HG02973 (cell line): ENCODE measurements around the gene MINDY1.
A peak's percentile ranks its signal among the peaks of the same experiment; 100 is the strongest.

Experiments used
- ATAC-seq: cut with Tn5 transposase; IDR thresholded peaks from one replicate; pipeline ENCODE4 v1.9.1; 2021; ENCODE audit warnings: moderate library complexity; ENCODE audit not compliant: unreplicated experiment

The MINDY1 gene

DNA sequence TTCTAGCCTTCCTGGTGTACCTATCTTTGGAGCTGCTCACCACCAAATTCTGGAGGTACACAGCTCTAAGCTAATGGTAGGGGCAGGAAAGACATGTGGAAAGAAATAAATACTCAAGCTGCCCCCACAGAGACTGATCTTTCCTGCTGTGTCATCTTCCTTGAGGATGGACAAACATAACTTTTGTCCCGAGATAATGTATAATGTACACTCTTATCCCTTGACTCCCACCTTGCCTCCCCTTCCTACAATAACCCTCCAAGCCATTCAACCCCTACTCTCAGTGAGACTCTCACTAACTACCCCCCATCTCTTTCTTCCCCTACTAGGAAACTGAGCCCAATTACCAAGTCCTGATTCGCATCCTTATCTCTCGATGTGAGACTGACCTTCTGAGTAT lies 12.5 kb downstream of the MINDY1 start:
- ATAC-seq, result no peak

DNA sequence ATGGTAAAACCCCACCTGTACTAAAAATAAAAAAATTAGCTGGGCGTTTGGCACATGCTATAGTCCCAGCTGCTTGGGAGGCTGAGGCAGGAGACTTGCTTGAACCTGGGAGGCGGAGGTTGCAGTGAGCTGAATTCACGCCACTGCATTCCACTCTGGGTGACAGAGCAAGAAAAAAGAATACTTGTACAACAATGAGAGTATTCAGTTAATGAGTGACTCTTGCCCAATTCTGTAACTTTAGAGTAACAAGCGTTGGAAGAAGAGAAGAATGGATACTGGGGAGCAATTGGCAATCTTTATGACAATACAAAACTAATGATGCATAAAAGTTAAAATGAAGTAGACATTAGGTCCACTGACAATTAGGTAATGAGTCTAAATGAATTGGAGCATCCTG lies 14.1 kb downstream of the MINDY1 start:
- no peak for ATAC-seq

DNA sequence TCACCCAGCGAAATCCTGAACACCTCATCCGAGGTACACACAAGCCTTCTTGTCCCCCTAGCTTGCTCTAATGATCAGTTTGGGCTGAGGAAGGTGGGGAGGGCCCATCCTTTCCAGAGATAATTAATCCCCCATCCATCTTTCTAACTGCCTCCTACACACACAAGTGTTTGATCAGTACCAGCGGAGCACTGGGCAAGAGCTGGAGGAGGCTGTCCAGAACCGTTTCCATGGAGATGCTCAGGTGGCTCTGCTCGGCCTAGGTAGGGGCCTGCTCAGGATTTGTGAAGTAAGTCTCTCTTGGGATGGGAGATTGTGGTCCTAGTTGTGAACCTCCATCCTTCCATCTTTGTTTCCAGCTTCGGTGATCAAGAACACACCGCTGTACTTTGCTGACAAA lies 18.8 kb downstream of the MINDY1 start:
- ATAC-seq, result no peak

DNA sequence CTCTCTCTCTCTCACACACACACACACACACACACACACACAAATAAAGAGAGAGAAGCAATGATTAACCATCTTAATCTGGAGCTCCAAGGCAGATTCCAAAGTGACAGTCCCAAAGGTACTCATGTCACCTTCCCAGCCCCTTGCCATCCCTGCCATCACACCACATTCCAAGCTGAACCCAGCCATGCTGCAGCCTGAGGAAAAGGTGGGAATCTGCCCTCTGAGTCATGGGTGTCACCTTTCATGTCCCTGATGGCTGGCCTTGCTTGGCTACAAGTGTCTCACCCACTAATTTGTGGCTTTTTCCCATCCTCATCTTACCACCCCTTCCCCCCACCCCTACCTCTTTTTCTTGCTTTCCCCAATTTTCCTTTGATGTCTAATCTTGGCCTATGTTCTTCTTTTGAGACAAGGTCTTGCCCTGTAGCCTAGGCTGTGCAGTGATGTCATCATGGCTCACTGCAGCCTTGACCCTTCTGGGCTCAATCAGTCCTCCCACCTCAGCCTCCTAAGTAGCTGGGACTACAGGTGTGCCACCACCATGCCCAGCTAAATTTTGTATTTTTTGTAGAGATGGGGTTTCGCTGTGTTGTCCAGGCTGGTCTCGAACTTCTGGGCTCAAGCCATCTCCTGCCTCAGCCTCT lies 21.4 kb downstream of the MINDY1 start:
- no peak for ATAC-seq

DNA sequence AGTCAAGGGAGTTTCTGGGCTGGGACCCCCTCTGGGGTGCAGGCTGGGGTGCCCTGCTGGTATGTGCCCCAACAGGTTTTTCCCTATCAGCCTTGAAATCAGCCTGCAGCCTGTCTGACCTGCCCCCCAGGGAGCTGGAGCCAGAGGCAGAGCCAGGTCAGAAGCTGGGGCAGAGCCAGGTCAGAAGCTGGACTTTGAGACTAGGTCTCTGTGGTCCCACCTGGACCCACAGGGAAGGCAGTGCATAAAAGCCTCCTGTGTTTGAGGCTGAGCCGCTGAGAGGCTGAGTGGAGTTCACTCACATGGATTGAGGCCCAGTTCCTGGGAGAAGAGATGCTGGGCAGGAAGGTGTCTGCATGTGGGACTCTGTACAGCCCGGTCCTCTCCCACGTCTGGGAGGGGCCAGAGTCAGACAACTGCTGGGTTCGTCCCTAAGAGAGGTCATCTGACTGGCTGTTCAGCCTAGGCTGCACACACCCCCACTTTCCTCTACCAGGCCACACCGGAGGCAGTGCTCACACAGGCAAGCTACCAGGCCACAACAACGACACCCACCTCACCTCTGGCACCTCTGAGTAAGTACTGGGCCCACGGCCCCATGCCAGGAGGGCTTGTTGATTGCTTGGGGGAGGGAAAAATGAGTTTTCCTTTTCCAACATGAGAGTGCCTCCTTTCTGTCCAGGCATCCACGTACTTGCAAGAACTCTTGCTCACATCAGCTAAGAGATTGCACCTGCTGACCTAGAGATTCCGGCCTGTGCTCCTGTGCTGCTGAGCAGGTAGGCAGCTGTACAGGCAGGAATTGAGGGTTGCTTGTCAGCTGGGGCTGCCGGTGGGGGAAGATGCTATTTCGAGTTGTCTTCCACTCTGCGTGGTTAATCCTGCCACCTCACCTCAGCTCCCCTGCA lies 24.6 kb downstream of the MINDY1 start, which contains the start of gene ANXA9:
Gene ANXA9, plus strand, starts transcription at position 488 of the 908 bp plus-strand sequence. CDS start 814 bp downstream, outside the sequence.
- ATAC-seq, result no peak

DNA sequence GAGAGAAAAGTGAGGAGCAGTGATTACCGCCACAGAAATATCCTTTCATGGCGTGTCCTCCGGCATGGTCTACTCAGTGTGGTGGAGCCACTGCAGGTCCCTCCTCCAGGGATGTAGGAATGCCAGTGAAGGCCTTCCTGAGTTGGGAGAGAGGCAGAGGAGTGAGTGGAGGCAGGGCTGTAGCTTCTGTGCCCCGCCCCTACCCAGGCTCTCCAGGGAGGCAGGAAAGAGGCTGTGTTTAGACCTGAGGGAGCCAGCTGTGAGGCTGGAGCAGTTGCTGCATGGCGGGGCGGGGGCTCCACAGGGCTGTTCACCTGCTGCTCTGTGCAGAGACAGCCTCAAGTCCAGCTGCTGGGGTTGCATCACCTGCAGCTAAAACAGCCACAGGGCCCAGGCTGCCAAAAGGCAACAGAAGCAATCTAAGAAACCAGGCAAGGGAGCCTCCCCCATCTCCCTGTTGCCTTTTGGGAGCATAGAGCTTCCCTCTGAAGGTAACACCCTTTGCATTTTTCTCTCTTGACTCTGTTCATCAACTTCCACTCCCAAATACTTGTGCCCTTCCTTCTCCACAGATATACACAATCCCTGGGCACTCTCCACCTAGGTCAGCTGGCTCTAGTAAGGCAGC lies 25.4 kb downstream of the MINDY1 start:
- ATAC-seq, result no peak

DNA sequence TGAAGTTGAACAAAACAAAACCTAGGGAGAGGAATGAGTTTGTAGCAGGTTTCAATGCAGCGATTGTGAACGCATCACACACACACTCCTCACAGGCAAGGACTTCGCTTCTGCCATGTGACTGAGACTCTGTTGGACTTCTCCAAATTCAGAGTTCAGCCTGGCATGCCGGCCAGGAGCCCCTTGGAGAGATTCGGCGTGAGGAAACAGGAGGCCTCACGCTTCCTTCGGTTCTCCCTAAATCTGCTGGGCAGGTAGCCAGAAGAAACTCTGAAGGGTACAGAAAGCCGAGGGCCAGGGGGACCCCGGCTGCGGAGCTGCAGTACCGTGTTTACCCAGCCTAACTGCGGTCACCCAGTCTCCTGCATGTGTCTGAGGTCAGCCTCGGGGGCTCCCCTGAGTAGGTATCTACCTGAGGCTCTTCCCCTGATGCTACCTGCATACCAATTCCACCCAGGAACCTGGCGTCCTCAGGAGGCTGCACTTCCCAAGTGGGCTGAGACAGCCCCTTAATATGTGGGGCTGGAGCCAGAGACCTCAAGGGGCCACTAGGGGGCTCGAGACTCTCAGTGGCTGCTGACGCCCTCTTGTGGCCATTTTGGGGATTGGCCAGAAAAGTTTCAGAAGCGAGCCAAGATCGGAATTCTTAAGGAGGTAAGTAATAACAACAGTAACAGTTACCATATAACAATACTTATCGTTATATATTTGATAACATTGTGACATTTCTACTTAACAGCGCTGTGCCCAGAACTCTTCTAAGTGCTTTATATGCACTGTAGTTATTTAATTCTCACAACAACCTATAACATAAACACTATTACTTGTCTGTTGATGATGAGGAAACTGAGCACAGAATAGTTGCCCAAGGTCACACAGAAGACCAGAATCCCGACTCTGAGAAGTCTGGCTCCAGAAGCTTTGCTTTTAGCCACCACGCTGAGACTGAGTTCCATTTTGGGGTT lies 27.3 kb downstream of the MINDY1 start:
- ATAC-seq, result no peak

DNA sequence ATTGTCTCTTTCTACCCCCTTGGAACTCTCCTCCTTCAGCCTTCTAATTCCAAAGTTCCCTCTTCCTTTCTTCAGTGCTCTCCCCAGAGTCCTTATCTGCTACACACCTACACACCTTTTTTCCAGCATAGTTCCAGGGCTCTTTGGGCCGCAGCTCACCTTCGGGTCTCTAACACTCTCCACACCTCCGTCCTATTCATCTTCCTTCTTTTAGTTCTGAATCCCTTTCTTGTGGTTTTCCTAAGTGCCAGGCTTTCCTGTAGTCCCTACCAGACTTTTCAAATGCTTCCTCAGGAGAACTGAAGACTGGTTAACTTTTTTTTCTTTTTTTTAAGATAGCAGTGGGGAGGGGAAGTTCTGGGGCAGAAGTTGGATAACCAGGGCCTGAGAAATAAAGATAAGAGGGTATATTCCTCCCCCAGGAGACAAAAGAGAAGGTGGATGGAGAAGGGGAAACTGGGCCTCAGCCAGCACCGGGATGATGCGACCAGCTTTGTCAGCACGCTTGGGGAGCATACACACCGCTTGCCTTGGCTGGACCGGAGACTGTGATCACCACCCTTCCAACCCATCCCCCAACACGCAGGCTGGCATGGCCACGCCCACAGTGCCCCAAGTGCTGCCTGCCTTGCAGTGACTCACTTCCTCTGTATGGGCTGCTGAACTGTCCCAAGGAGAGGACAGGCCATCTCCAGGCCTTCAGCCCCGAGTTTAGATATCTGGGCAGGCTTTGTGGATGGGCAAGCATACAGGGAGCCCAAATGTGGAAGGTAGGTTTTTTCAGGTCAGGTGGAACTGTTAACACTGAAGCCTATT lies 29.6 kb downstream of the MINDY1 start:
- ATAC-seq, result no peak

DNA sequence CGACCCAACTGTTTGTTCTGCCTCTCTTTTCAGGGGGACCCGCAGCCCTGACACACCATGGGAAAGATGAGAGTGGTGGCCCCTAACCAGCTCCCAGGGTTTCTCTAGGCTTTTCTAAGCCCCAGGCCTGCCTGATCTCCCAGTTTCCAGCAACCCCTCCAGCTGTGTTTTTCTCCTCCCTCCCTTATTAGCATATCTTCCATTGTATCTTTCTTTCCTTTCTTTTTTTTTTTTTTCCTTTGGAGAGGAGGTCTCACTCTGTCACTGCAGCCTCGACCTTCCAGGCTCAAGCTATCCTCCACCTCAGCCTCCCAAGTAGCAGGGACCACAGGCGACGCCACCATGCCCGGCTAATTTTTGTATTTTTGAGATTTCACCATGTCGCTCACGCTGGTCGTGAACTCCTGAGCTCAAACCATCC lies 30.3 kb downstream of the MINDY1 start:
- ATAC-seq, result no peak

DNA sequence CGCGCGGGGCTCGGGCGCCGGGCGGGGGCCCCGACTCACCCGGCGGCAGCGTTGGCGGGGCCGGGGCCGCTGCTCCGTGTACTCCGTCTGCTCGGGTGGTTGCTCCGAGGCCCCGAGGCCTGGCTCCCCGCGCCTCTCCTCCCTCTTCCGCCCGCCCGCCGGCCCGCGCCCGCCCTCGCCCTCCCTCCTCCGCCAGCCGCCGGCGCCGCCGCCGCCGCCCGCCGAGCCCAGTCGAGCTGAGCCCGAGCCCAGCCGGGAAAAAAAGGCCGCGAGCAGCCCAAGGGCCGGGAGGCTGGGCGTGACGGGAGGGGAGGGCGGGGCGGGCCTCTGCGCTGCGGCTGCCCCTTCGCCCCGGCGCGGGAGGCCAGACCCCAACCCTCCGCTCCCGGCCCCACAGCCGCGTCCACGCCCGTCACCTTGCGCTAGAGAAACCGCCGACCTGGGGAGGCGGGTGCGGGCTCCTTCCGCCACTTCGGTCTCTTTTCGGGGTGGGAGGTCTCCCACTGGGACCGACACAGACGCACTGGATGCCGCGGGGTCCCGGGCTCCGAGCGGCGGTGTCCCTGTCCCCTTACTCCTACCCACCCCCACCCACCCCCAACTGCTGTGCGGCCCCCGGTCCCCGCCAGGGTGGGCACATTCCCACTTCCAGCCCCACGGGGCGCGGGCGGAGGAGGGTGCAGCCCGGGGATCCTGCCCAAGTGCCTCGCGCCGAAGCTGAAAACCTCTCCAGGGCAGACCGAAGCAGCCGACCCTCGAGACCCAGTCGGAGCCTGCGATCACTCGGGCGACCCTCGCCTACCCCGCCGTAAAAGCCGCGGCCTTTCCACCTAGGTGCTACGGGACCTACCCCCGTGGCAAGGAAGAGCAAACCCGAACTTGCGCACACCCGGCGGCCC lies 31.9 kb downstream of the MINDY1 start, which contains the start of gene CERS2:
Gene CERS2, minus strand, starts transcription at position 256 of the 899 bp plus-strand sequence. CDS start 5,745 bp downstream, outside the sequence.
- peak; percentile 46 for ATAC-seq

DNA sequence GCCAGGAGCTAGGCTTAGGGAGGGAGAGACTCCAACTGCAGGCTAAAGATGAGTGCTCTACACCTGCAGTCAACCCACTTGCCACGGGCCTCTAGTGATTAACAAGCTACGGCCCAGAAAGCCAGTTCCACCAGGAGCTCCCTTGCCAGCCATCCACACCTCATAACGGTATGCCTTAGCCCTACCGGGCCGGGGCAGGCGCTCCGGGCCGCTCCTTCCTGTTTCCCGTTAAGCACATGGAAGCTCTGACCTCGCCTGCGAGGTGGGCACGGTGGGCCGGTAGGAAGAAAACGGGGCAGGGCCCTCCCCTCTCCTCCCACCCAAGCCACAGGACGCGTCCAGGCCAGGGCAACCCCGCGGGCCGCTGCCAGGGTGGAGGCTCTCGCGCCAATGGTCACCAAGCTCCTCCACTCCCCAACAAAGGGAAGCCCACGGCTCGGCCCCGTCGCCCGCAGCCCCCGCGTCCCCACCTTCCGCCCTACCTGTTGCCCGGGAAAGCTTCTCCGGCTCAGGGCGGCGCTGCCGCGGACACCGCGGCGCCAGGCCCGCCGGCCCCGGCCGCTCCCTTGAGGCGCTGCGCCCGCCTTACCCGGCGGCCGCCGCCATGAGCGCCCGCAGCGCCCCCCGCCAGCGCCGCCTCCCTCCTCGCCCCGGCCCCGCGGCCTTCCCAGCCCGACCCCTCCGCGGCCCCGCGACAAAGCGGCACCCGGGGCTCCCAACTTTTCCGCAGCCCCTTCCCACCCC lies 32.7 kb downstream of the MINDY1 start:
- peak; percentile 36 for ATAC-seq

DNA sequence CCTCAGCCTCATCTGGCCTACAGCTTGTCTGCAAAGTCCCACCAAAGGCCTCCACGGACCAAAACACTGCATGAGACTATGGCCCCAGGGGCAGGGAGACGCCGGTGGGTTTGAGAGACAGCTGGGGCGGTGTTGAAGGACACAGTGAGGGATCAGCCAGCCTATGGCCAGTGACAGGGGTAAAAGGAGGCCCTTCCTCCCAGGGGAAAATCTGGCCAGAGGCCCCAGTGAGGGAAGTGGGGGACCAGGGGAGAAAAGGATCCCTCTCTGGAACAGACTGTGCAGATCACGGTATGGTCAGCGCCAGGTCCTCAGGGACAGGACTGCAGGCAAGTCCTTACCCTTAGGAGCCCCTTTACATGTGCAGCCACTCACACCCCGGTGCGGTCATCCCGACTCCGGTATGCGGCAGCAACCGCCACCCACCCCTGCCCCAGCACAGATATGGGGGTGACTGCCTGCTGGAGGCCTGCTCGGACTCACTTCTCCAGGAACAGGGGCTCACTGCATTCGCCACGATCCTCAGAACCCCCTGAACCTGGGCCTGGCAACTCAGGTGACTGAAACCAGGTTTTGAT lies 33.4 kb downstream of the MINDY1 start:
- ATAC-seq, result no peak

DNA sequence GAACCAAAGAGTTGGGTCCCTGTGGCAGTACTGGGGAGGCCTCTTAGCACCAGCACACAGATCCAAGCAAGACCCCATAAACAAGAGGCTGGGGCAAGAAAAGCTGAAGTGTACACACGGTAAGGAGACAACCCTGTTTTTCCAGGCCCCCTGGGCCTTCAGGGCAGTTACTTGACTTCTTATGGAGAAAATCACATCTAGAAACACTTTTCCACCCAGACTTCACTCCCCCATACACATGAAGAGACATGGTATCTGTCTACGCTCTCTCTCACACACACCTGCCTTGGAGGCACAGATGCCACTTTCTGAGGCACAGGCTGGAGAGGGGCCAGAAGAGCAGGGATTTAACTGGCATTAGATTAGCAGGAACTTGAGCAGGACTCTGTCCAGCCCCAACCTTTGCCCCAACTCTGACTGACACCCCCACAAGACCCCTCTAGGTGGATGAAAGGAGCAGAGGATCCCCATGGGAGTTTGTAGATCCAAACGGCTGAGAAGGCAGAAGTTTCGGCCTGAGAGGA lies 34.2 kb downstream of the MINDY1 start:
- no peak for ATAC-seq

DNA sequence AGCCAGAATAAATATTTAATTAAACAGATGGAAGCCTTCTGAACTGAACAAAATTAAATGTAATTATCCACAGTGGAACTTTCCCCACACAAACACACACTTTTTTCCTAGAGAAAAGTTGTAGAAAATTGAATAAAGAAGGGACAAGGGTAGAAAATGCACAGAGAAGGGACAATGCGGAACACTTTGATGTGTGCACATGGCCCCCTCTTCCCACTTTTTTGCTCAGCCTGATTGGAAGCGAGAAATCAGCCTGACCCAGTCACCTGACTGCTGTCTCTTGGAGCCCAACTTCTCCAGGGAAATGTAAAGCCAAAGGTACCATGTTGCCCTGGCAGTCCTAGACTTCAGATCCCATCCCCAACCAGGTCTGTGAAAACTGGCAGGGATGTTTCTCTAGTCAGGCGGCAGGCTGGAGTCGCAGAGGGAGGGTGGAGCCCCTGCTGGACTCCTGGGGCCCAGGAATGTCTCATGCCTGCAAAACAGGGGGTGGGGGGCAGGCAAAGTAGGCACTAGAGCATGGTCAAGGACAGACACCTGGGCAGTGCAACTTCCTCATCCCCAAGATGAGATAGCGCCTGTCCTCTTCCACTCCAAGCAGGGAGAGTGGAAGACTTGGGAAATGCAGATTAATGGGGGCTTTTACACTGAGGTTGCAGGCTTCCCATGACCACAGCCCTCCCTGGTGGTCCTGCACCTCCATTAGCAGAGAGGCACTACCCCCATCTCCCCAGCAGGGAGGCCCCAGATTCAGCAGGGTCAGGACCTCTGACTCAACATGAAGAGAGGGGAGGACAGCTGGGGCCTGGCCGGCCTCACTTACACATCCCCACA lies 34.9 kb downstream of the MINDY1 start:
- ATAC-seq, result no peak

DNA sequence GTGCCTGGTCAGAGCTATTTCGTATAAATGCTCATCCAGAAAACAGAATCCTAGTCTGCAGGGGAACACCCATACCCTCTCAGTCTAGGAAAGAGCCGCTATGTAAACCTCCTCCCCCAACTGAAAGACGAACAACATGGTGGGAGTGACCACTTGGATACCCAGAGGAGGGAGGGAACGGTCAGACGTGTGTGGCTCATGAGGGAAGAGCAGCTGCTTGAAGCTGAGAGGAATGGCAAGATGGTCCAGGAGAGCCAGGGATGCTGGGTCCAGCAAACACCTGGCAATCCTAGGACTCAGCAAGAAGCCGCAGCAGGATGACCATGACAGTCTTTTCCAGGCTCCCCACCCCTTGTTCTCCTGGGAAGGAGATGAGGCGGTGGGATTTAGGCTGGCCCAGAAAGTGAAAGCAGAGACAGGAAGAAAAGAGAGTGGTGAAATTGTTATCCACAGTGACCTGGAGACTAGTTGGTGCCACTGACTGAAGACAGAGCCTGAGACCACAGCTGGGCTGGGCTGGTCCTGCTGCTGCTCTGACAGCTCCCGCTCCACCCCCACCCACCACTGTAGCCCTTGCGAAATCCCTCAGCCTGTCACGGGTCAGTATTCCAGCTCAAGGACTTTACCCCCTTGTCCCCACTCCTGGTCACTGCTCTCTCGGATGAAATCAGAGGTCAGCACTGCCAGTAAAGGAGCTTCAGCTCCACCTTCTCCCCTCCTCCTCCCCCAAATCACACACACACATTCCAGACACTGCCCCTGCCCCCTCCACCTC lies 35.7 kb downstream of the MINDY1 start:
- no peak for ATAC-seq

DNA sequence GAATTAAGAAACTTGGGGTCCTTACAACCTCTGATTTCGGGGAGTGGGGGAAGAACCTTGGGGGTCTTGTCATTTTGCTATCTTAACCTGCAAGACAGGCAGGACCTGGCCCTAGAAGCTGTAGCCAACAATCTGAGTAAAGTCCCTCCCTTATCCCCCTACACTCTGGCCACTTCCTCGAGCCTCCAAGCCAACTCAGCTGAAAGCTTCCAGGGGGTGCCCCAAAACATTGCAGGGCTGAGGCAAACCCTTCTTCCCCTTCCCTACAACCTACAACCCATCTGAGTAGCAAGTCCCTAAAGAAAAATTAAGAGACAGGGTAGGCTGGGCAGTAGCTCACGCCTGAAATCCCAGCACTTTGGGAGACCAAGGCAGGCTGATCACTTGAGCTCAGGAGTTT lies 37.1 kb downstream of the MINDY1 start:
- no peak for ATAC-seq
